Breast epithelium (tissue), 4 donors: Measurements from ENCODE around the gene SLC44A1. TPM values are rescaled to one million over a fixed set of nuclear protein-coding genes. Genes with fewer than 3 reads are reported as not detected.

Experiments used
- DNase-seq, 2 donors: peaks; one replicate each; pipeline ENCODE4 v3.0.0-alpha.2; 2019; ENCODE audit warnings: low spot score in 2 of 2
- H3K27ac ChIP-seq, 2 donors: fragments of 200-600 bp; sonication (generic) in 1 of 2; one replicate each; pipeline ENCODE4 v1.5.1; 2016 to 2019; ENCODE audit warnings: mild to moderate bottlenecking in 1 of 2
- H3K27me3 ChIP-seq, 2 donors: fragments of 200-600 bp; sonication (generic) in 1 of 2; one replicate each; pipeline versions ENCODE4 v1.5.1 to v1.6.0; 2017 to 2019; ENCODE audit warnings: control low read depth in 1 of 2, mild to moderate bottlenecking in 1 of 2
- H3K36me3 ChIP-seq: fragments of 200-600 bp; one replicate; pipeline ENCODE4 v1.5.1; 2019
- H3K4me1 ChIP-seq, 2 donors: fragments of 200-600 bp; sonication (generic); one replicate each; pipeline ENCODE4 v1.5.1; 2016 to 2019; ENCODE audit warnings: control low read depth in 1 of 2
- H3K4me3 ChIP-seq, 3 donors: fragments of 200-600 bp; sonication (generic); 1 replicate in 2 of 3; 2 replicates in 1 of 3; pipeline ENCODE4 v1.5.1; 2016 to 2019; ENCODE audit warnings: mild to moderate bottlenecking in 3 of 3, moderate library complexity in 2 of 3
- H3K9me3 ChIP-seq, 2 donors: fragments of 200-600 bp; sonication (generic) in 1 of 2; one replicate each; pipeline ENCODE4 v1.5.1; 2016 to 2019; ENCODE audit warnings: control low read depth in 1 of 2
- CTCF ChIP-seq, 3 donors: fragments of 450-650 bp; IDR thresholded peaks; one replicate each; pipeline ENCODE4 v1.5.1; 2016 to 2017; ENCODE audit warnings: antibody characterized with exemption in 3 of 3, mild to moderate bottlenecking in 3 of 3, moderate library complexity in 3 of 3
- POLR2A ChIP-seq: fragments of 450-650 bp; IDR thresholded peaks from one replicate; pipeline ENCODE4 v1.6.1; 2016; ENCODE audit warnings: antibody characterized with exemption, mild to moderate bottlenecking, moderate library complexity
- POLR2AphosphoS5 ChIP-seq, 3 donors: sonication (generic); formaldehyde crosslinking; IDR thresholded peaks; one replicate each; pipeline ENCODE4 v1.6.1; 2017; ENCODE audit warnings: antibody characterized with exemption in 3 of 3
- intact Hi-C: fragments of 100-400 bp; cut with DNase I; formaldehyde crosslinking; loops from one replicate; pipeline ENCODE4 v1.15.1; 2023; ENCODE audit warnings: low total_unique reads
- total RNA-seq, 3 donors: library from RNA; depleted of rRNA; stranded (reverse); fragments of >200 nt; gene quantifications; one replicate each; pipeline ENCODE4 v1.1.0, GENCODE V29; 2016

Gene SLC44A1
- total RNA-seq, 3 donors from 2014 or later = 53.7 to 62.6 (median 61.1) TPM

DNA sequence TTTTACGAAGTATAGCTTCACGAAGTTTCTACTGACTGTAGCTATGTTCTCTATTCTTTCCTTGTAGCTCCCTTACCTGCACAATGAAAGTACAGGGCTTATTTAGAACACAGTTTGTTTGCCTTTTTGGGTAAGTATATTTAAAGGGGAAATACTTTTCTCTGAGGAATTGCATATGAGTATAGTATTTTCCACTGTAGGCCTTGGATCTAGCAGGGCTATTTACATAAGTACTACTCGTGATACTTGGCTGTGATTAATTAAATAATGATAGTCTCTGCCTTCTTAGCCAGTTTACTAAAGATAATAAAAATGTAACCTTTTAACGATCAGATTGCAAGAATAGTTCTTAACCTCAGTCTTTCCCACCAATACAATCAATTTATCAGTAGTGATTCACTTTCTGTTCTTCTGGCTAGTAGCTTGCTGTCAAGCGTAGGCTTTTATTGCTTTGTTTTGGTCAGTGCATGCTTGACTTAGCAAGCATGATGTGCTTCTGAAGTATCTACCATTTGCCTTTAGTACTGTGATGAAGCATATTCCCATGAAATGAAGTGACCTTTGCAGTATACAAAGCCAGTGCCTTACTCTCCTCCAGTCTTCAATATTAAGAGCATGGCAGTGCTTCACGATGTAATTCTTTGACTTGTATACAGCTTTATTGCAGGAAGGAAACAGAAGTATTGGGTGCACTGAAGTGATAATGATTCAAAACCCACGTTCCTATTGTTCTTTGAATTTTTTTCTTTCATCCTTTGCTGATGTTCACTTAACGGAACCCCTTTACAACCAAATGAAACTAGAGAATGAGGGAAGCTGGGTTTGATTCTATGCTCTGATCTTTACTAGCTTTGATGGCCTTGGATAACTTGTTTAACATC is 64.2 kb downstream of the SLC44A1 start:
- Histone ChIP-seq H3K27ac (no peak overlapping the region), H3K4me1 (no peaks in the 10 kb centered on the region)
- TF ChIP-seq POLR2AphosphoS5 (IDR thresholded peaks at IDR 0.05) (no peak), CTCF (IDR thresholded peaks at IDR 0.05) (no peak), POLR2A (no peak)

DNA sequence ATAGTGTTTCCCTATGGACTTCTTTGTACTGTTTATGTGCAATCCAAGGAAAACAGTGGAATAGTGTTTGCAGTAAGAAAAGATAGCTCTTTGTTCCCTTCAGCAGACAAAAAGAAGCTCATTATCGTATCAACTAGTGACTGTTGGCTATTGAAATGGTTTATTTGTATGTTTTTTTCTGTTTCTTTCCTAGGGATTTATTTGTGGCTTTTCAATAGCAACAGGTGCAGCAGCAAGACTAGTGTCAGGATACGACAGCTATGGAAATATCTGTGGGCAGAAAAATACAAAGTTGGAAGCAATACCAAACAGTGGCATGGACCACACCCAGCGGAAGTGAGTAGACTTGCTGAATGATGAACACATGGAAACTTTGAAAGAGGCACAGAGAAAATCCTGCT is 65.1 kb downstream of the SLC44A1 start:
- no peaks in the 10 kb centered on the region for H3K36me3 ChIP-seq
- intact Hi-C loops = no loop called here
- H3K27ac ChIP-seq = no peak overlapping the region
- H3K27me3 ChIP-seq = no peaks in the 10 kb centered on the region
- TF ChIP-seq POLR2AphosphoS5 (IDR thresholded peaks at IDR 0.05) (no peak), POLR2A (no peak), CTCF (IDR thresholded peaks at IDR 0.05) (no peak)
- no peaks in the 10 kb centered on the region for H3K9me3 ChIP-seq
- no peak overlapping the region for H3K4me3 ChIP-seq
- no peak for DNase-seq
- no peaks in the 10 kb centered on the region for H3K4me1 ChIP-seq

More for the DNA sequence above, 64.2 kb downstream of the SLC44A1 start:
- DNase-seq = no peak
- Histone ChIP-seq H3K4me3 (no peak overlapping the region), H3K9me3 (no peaks in the 10 kb centered on the region), H3K27me3 (no peaks in the 10 kb centered on the region), H3K36me3 (no peaks in the 10 kb centered on the region)
- intact Hi-C loops = no loop called here

- Histone ChIP-seq H3K9me3 (no peaks in the 10 kb centered on the region), H3K36me3 (no peaks in the 10 kb centered on the region), H3K27ac (no peak overlapping the region), H3K4me3 (no peak overlapping the region), H3K4me1 (no peaks in the 10 kb centered on the region), H3K27me3 (no peaks in the 10 kb centered on the region)
- intact Hi-C loops = no loop called here
- DNase-seq = no peak
- no peak for TF ChIP-seq CTCF (IDR thresholded peaks at IDR 0.05)
- no peak for TF ChIP-seq POLR2A
- no peak for TF ChIP-seq POLR2AphosphoS5 (IDR thresholded peaks at IDR 0.05)
Measured at GRCh38 chr9:105311306-105311705, 66.9 kb downstream of the SLC44A1 start.

GRCh38 chr9:105313238-105313637 is 68.8 kb downstream of the SLC44A1 start:
- Histone ChIP-seq H3K4me3 (no peak overlapping the region), H3K27ac (no peak overlapping the region), H3K4me1 (no peaks in the 10 kb centered on the region), H3K36me3 (no peaks in the 10 kb centered on the region), H3K9me3 (no peaks in the 10 kb centered on the region), H3K27me3 (no peaks in the 10 kb centered on the region)
- TF ChIP-seq CTCF (IDR thresholded peaks at IDR 0.05) (no peak), POLR2A (no peak), POLR2AphosphoS5 (IDR thresholded peaks at IDR 0.05) (no peak)
- intact Hi-C loops = no loop called here
- no peak for DNase-seq

- TF ChIP-seq CTCF (IDR thresholded peaks at IDR 0.05) = no peak
- TF ChIP-seq POLR2AphosphoS5 (IDR thresholded peaks at IDR 0.05) = no peak
- no peak for DNase-seq
- Histone ChIP-seq H3K4me3 (no peak overlapping the region), H3K4me1 (no peaks in the 10 kb centered on the region), H3K27ac (no peak overlapping the region), H3K27me3 (no peaks in the 10 kb centered on the region), H3K36me3 (no peaks in the 10 kb centered on the region), H3K9me3 (no peaks in the 10 kb centered on the region)
- intact Hi-C loops = no loop called here
Measured at GRCh38 chr9:105316703-105317102, 72.3 kb downstream of the SLC44A1 start.
